Activated CD4-positive, CD25-positive, alpha-beta regulatory T cell treated with anti-CD3 and anti-CD28 coated beads, Interleukin-2, amount 50 U/mL, for 16 hours (primary cell): ENCODE measurements around the gene FIGNL1.
A peak's percentile ranks its signal among the peaks of the same experiment; 100 is the strongest.
"Not testable (repeated sequence)": the region's sequence is repeated elsewhere in the genome, so short reads cannot be mapped to it uniquely, and the experiment has no call there.

Source experiments
- DNase-seq: peaks from one replicate; pipeline ENCODE4 v3.0.0-alpha.2; 2020; ENCODE audit warnings: low read depth, low spot score

Gene FIGNL1

GRCh38 chr7:50471970-50472369, 21.8 kb upstream of the FIGNL1 start:
- no peak for DNase-seq

GRCh38 chr7:50470250-50471163, 20.4 kb upstream of the FIGNL1 start:
- DNase-seq, result no peak

GRCh38 chr7:50469181-50469580, 19.0 kb upstream of the FIGNL1 start:
- no peak for DNase-seq

- DNase-seq, result peak; percentile 55
Measured at GRCh38 chr7:50467817-50468610, 17.9 kb upstream of the FIGNL1 start.

GRCh38 chr7:50466815-50467585, 16.9 kb upstream of the FIGNL1 start:
- no peak for DNase-seq

- no peak for DNase-seq
Measured at GRCh38 chr7:50463035-50463434, 12.9 kb upstream of the FIGNL1 start.

GRCh38 chr7:50462361-50462760, 12.2 kb upstream of the FIGNL1 start:
- no peak for DNase-seq

GRCh38 chr7:50461695-50462094, 11.5 kb upstream of the FIGNL1 start:
- DNase-seq, result no peak

GRCh38 chr7:50459183-50459582, 9.0 kb upstream of the FIGNL1 start:
- not testable (repeated sequence) for DNase-seq

- not testable (repeated sequence) for DNase-seq
Measured at GRCh38 chr7:50458651-50459050, 8.5 kb upstream of the FIGNL1 start.

- DNase-seq, result no peak
Measured at GRCh38 chr7:50456371-50457123, 6.4 kb upstream of the FIGNL1 start.

- DNase-seq, result no peak
Measured at GRCh38 chr7:50455658-50456057, 5.5 kb upstream of the FIGNL1 start.

- DNase-seq, result no peak
Measured at GRCh38 chr7:50454968-50455367, 4.8 kb upstream of the FIGNL1 start.

- DNase-seq, result no peak
Measured at GRCh38 chr7:50450590-50451032, 461 bp upstream of the FIGNL1 start.

- DNase-seq, result no peak
Measured at GRCh38 chr7:50449501-50449880, 659 bp downstream of the FIGNL1 start.

- DNase-seq, result no peak
Measured at GRCh38 chr7:50448823-50449222, 1.3 kb downstream of the FIGNL1 start.

- no peak for DNase-seq
Measured at GRCh38 chr7:50446542-50446960, 3.6 kb downstream of the FIGNL1 start.

- no peak for DNase-seq
Measured at GRCh38 chr7:50436133-50436806, 13.9 kb downstream of the FIGNL1 start.

- no peak for DNase-seq
Measured at GRCh38 chr7:50431722-50432305, 18.3 kb downstream of the FIGNL1 start.

GRCh38 chr7:50431316-50431715, 18.8 kb downstream of the FIGNL1 start:
- no peak for DNase-seq
